Endothelial cell of hepatic sinusoid (primary cell): Measurements from ENCODE around the gene TMEM25.
"Not testable (repeated sequence)": the region's sequence is repeated elsewhere in the genome, so short reads cannot be mapped to it uniquely, and the experiment has no call there.

Source experiments
- in situ Hi-C: cut with HindIII; loops from 2 replicates; pipeline ENCODE4 v1.10.0; 2017; ENCODE audit warnings: low sequenced_read_pairs

TMEM25 gene

GRCh38 chr11:118574636-118575035, 43.6 kb downstream of the TMEM25 start:
- in situ Hi-C loops: no loop called here

- in situ Hi-C loops: not testable (repeated sequence)
These were observed 47.0 kb downstream of the TMEM25 start for GRCh38 chr11:118577995-118578394.

GRCh38 chr11:118581057-118581456, 50.1 kb downstream of the TMEM25 start:
- in situ Hi-C loops: no loop called here
